GM21367 (cell line): ENCODE measurements around the gene SOX30.

ENCODE experiments used
- ATAC-seq: cut with Tn5 transposase; IDR thresholded peaks from one replicate; pipeline ENCODE4 v1.9.1; 2021; ENCODE audit not compliant: unreplicated experiment

SOX30 gene

GRCh38 chr5:157578079-157578780 lies 74.0 kb downstream of the SOX30 start:
- ATAC-seq, result no peak

GRCh38 chr5:157576678-157577077 lies 75.6 kb downstream of the SOX30 start:
- no peak for ATAC-seq
